ENCODE measurements around the gene GTF2H2C.
"Not testable (repeated sequence)": the region's sequence is repeated elsewhere in the genome, so short reads cannot be mapped to it uniquely, and the experiment has no call there.

GTF2H2C gene

GRCh38 chr5:69568072-69568471 lies 8.1 kb downstream of the GTF2H2C start:
- not testable (repeated sequence) for DNase-seq

GRCh38 chr5:69583356-69583755 lies 23.4 kb downstream of the GTF2H2C start:
- DNase-seq = not testable (repeated sequence)

- DNase-seq = not testable (repeated sequence)
Measured at GRCh38 chr5:69596114-69596840, 36.3 kb downstream of the GTF2H2C start.

- DNase-seq = not testable (repeated sequence)
Measured at GRCh38 chr5:69601947-69602346, 42.0 kb downstream of the GTF2H2C start.

- DNase-seq = not testable (repeated sequence)
Measured at GRCh38 chr5:69606839-69607238, 46.8 kb downstream of the GTF2H2C start.

- DNase-seq = not testable (repeated sequence)
Measured at GRCh38 chr5:69607750-69608149, 47.8 kb downstream of the GTF2H2C start.

GRCh38 chr5:69608861-69609496 lies 49.0 kb downstream of the GTF2H2C start:
- DNase-seq = not testable (repeated sequence)

GRCh38 chr5:69614843-69615242 lies 54.9 kb downstream of the GTF2H2C start:
- DNase-seq = not testable (repeated sequence)

GRCh38 chr5:69631879-69632278 lies 71.9 kb downstream of the GTF2H2C start:
- DNase-seq = not testable (repeated sequence)
